ENCODE results near the gene FAM171A1. TPM values are rescaled to one million over a fixed set of nuclear protein-coding genes. Genes with fewer than 3 reads are reported as not detected.

The FAM171A1 gene
- polyA plus RNA-seq, 1 donor (not counting 4 experiments of a cell fraction or from before 2014, with no cell fraction given), result 8.8 TPM

GRCh38 chr10:15320118-15320517 is 51.0 kb downstream of the FAM171A1 start:
- Histone ChIP-seq H3K4me1 (ENCODE audit: control insufficient read depth, extremely low read depth, insufficient read depth, low read length) (no peaks in the 10 kb centered on the region), H3K4me2 (ENCODE audit: control insufficient read depth, extremely low read depth, insufficient read depth, low read depth, low read length) (no peak overlapping the region), H2AFZ (ENCODE audit: control insufficient read depth, low read length) (no peak overlapping the region), H3K27ac (ENCODE audit: control insufficient read depth, insufficient read depth, low read length) (no peak overlapping the region), H3K36me3 (ENCODE audit: control insufficient read depth in 2 of 2, extremely low read depth in 1 of 2, insufficient read depth in 2 of 2, low read length in 2 of 2) (no peaks in the 10 kb centered on the region), H3K9me3 (ENCODE audit: control insufficient read depth, low read depth, low read length) (no peaks in the 10 kb centered on the region), H3K79me2 (ENCODE audit: control insufficient read depth, insufficient read depth, low read length) (no peaks in the 10 kb centered on the region), H3K9ac (ENCODE audit: control insufficient read depth, extremely low read depth, insufficient read depth, low read length) (no peak overlapping the region), H4K20me1 (ENCODE audit: control insufficient read depth, extremely low read depth, insufficient read depth, low read length) (no peaks in the 10 kb centered on the region), H3K4me3 (ENCODE audit: control insufficient read depth in 2 of 3, extremely low read depth in 1 of 3, insufficient read depth in 2 of 3, low read depth in 1 of 3, low read length in 3 of 3) (no peak overlapping the region), H3K27me3 (ENCODE audit: control insufficient read depth, extremely low read depth, insufficient read depth, low read length) (no peaks in the 10 kb centered on the region), H3K9me1 (ENCODE audit: control insufficient read depth, extremely low read depth, insufficient read depth, low read length) (no peaks in the 10 kb centered on the region)
- FAIRE-seq, result no peak
- TF ChIP-seq CTCF (optimal IDR thresholded peaks at IDR 0.05 in 1 of 3, IDR thresholded peaks at IDR 0.05 in 1 of 3, conservative IDR thresholded peaks at IDR 0.05 in 1 of 3; ENCODE audit: extremely low read depth in 1 of 3, insufficient read depth in 2 of 3, low read length in 3 of 3), result no peak
- no peak for TF ChIP-seq EZH2 (IDR thresholded peaks at IDR 0.05; ENCODE audit: low read length)
- dilution Hi-C loops (cut with MboI; ENCODE audit: extremely low pct_ligation_motif_present, low sequenced_read_pairs), result no loop called here
- DNase-seq (ENCODE audit: low read depth, low spot score), result no peak

- no peak for FAIRE-seq
- Histone ChIP-seq H3K4me2 (ENCODE audit: control insufficient read depth, extremely low read depth, insufficient read depth, low read depth, low read length) (no peak overlapping the region), H3K4me1 (ENCODE audit: control insufficient read depth, extremely low read depth, insufficient read depth, low read length) (no peaks in the 10 kb centered on the region), H3K9me3 (ENCODE audit: control insufficient read depth, low read depth, low read length) (no peaks in the 10 kb centered on the region), H3K79me2 (ENCODE audit: control insufficient read depth, insufficient read depth, low read length) (no peaks in the 10 kb centered on the region), H3K9me1 (ENCODE audit: control insufficient read depth, extremely low read depth, insufficient read depth, low read length) (no peaks in the 10 kb centered on the region), H3K27me3 (ENCODE audit: control insufficient read depth, extremely low read depth, insufficient read depth, low read length) (no peaks in the 10 kb centered on the region), H3K4me3 (ENCODE audit: control insufficient read depth in 2 of 3, extremely low read depth in 1 of 3, insufficient read depth in 2 of 3, low read depth in 1 of 3, low read length in 3 of 3) (no peak overlapping the region), H3K27ac (ENCODE audit: control insufficient read depth, insufficient read depth, low read length) (no peak overlapping the region), H3K9ac (ENCODE audit: control insufficient read depth, extremely low read depth, insufficient read depth, low read length) (no peak overlapping the region), H3K36me3 (ENCODE audit: control insufficient read depth in 2 of 2, extremely low read depth in 1 of 2, insufficient read depth in 2 of 2, low read length in 2 of 2) (no peaks in the 10 kb centered on the region), H4K20me1 (ENCODE audit: control insufficient read depth, extremely low read depth, insufficient read depth, low read length) (no peaks in the 10 kb centered on the region), H2AFZ (ENCODE audit: control insufficient read depth, low read length) (no peak overlapping the region)
- no peak for DNase-seq (ENCODE audit: low read depth, low spot score)
- TF ChIP-seq EZH2 (IDR thresholded peaks at IDR 0.05; ENCODE audit: low read length), result no peak
- TF ChIP-seq CTCF (optimal IDR thresholded peaks at IDR 0.05 in 1 of 3, IDR thresholded peaks at IDR 0.05 in 1 of 3, conservative IDR thresholded peaks at IDR 0.05 in 1 of 3; ENCODE audit: extremely low read depth in 1 of 3, insufficient read depth in 2 of 3, low read length in 3 of 3), result no peak
- dilution Hi-C loops (cut with MboI; ENCODE audit: extremely low pct_ligation_motif_present, low sequenced_read_pairs), result no loop called here
These were observed 54.1 kb downstream of the FAM171A1 start for GRCh38 chr10:15316871-15317464.
